ENCODE results near the gene PIR.

Gene PIR

GRCh38 chrX:15493118-15493962, at the start of gene PIR (continued):
- TF ChIP-seq GLI2 (tag by site-specific recombination; IDR thresholded peaks at IDR 0.05; ENCODE audit: borderline replicate concordance, low read depth) (no peak), ZNF645 (tag by site-specific recombination; IDR thresholded peaks at IDR 0.05) (no peak), PRDM2 (tag by site-specific recombination; IDR thresholded peaks at IDR 0.05; ENCODE audit: borderline replicate concordance) (no peak), ZNF146 (tag by site-specific recombination; IDR thresholded peaks at IDR 0.05) (no peak)

GRCh38 chrX:15530318-15530717, 37.2 kb upstream of the PIR start:
- Histone ChIP-seq H3K36me3 (ENCODE audit: control insufficient read depth in 2 of 2, insufficient read depth in 1 of 2, low read length in 2 of 2) (no peaks in the 10 kb centered on the region), H3K9me3 (ENCODE audit: control insufficient read depth, insufficient read depth, low read depth, low read length) (no peaks in the 10 kb centered on the region), H3K4me1 (ENCODE audit: control insufficient read depth, insufficient read depth, low read length) (no peaks in the 10 kb centered on the region), H3K4me3 (ENCODE audit: low read depth, low read length) (no peak overlapping the region), H3K27ac (ENCODE audit: extremely low read depth, low read depth, low read length) (no peak overlapping the region)
- ChIA-PET CTCF (interaction anchor here (1.6 kb wide), 1 partner anchor 32 kb away, joined by 6 read pairs; no protein-coding TSS in a partner anchor), POLR2A (no interaction called here)
- TF ChIP-seq PATZ1 (tag by site-specific recombination; IDR thresholded peaks at IDR 0.05) (no peak), ZBTB21 (tag by site-specific recombination; IDR thresholded peaks at IDR 0.05) (no peak), SALL2 (tag by site-specific recombination; IDR thresholded peaks at IDR 0.05; ENCODE audit: borderline replicate concordance) (no peak), ZNF423 (tag by site-specific recombination; IDR thresholded peaks at IDR 0.05) (no peak), OVOL3 (tag by site-specific recombination; IDR thresholded peaks at IDR 0.05) (no peak), ZNF404 (tag by site-specific recombination; IDR thresholded peaks at IDR 0.05) (no peak), KLF10 (tag by site-specific recombination; IDR thresholded peaks at IDR 0.05) (no peak), ZNF837 (tag by site-specific recombination; IDR thresholded peaks at IDR 0.05) (no peak), ZXDB (tag by site-specific recombination; IDR thresholded peaks at IDR 0.05) (no peak), ZNF560 (tag by site-specific recombination; IDR thresholded peaks at IDR 0.05; ENCODE audit: borderline replicate concordance) (no peak), ZIC2 (tag by site-specific recombination; IDR thresholded peaks at IDR 0.05) (no peak), ZNF112 (tag by site-specific recombination; IDR thresholded peaks at IDR 0.05) (no peak), ZNF626 (tag by site-specific recombination; IDR thresholded peaks at IDR 0.05) (no peak), ZNF76 (tag by site-specific recombination; IDR thresholded peaks at IDR 0.05; ENCODE audit: borderline replicate concordance, low read depth) (no peak)

All from HEK293 (cell line).